ENCODE measurements around the gene HEATR5A.
"Not testable (repeated sequence)": the region's sequence is repeated elsewhere in the genome, so short reads cannot be mapped to it uniquely, and the experiment has no call there.

The HEATR5A gene

DNA sequence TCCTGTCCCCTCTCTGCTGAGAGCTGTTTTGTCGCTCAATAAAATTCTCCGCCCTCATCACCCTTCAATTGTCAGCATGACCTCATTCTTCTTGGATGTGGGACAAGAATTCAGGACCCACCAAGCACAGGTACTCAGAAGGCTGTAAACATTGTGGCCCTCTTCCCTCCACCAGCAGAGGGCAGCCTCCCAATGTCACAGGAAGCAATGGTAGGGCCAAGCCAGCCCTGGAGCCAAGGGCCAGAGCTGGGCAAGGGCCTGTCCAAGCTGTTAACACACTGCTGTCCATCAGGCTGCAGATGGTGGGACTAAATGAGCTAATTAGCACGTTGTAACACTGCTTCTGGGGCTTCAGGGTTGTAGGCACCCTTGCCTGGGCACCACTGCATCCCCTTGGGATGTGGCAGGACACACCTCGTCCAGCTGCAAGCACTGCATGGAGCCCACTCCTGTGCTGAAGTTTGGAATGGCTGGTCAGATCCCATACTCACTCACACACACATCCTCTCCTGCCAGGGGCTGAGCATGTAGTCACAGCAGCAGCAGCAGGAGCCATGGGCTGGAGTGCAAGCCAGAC, 150.1 kb downstream of the HEATR5A start:
- ATAC-seq (no peak), DNase-seq (peak; percentile 7 to 12)
- Mint-ChIP-seq H3K4me3 (no peak overlapping the region), H3K4me1 (peaks cover 7% of the 10 kb centered on the region), H3K27me3 (no peaks in the 10 kb centered on the region), H3K27ac (no peak overlapping the region), H3K9me3 (peaks cover 12% of the 10 kb centered on the region in 2 donors)

DNA sequence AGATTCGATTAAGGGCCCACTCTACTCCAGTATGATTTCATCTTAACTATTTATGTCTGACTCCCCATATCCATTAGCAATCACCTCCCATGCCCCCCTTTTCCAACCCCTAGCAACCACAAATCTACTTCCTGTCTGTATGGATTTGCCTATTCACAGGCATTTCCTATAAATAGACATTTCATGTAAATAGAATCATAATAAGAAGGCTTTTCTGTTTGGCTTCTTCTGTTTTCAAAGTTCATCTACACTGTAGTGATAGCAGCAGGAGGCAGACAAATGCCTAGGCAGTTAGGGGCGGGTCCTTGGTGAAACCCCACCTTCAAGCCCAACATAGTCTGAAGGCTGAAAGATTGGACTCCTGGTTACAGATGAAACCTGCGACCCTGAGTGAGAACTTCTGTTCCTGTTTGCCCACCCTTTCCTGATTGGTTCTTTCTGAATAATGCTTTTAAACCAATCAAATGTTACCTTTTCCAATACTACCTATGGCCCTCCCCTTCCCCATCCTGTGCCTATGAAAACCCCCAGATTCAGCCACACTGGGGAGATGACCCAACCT, 150.6 kb downstream of the HEATR5A start:
- no peak for DNase-seq

DNA sequence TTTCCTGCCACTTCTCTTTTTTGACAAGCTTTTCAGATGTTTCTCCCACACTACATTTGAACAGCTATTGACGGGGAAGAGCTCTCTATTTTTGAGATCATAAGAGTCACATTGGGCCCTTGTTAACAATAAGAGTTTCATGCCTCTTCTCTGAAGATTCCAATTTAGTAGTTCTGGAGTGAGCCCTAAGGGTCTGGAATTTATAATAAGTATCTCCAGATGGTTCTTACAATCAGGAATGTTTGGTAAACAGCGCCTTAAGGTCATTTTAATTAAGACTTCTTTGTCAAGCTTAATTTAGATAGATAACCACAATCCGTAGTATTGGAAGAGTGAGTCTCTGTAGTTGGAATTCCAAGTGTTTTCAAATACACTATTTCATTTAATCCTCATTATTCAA, 152.1 kb downstream of the HEATR5A start:
- ATAC-seq (no peak), DNase-seq (no peak)
- Mint-ChIP-seq H3K27me3 (no peaks in the 10 kb centered on the region), H3K4me1 (no peaks in the 10 kb centered on the region), H3K4me3 (no peak overlapping the region), H3K27ac (no peak overlapping the region), H3K9me3 (peaks cover 8 to 12% of the 10 kb centered on the region in 2 donors)

More for the DNA sequence above, 150.6 kb downstream of the HEATR5A start:
- Mint-ChIP-seq H3K4me1 (peaks cover 7% of the 10 kb centered on the region), H3K4me3 (no peak overlapping the region), H3K27me3 (no peaks in the 10 kb centered on the region), H3K27ac (no peak overlapping the region), H3K9me3 (peaks cover 12% of the 10 kb centered on the region in 2 donors)
- ATAC-seq: no peak

DNA sequence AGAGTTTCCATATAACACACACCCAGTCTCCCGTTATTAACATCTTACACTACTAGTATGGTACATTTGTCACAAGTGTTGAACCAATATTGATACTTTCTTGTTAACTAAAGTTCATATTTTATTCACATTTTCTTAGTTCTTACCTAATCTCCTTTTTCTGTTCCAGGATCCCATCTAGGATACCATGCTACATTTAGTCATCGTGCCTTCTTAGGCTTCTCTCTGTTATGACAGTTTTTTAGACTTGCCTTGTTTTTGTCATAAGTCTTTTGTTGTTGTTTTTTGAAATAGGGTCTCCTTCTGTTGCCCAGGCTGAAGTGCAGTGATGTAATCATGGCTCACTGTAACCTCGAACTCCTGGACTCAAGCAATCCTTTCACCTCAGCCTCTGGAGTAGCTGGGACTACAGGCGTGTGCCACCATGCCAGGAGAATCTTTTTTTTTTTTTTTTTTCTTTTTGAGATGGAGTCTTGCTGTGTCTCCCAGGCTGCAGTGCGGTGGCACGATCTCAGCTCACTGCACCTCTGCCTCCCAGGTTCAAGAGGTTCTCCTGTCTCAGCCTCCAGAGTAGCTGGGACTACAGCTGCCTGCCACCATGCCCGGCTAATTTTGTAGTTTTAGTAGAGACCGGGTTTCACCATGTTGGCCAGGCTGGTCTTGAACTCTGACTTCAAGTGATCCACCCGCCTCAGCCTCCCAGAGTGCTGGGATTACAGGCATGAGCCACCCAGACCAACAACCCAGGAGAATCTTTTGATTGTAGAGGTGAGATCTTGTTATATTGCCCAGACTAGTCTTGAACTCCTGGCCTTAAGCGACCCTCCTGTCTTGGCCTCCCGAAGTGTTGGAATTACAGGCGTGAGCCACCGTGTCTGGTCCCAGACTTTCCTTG, 153.7 kb downstream of the HEATR5A start:
- peaks cover 8 to 12% of the 10 kb centered on the region in 2 donors for H3K9me3 Mint-ChIP-seq
- no peak for DNase-seq
- no peaks in the 10 kb centered on the region for H3K4me1 Mint-ChIP-seq
- no peak for ATAC-seq
- H3K27me3 Mint-ChIP-seq: no peaks in the 10 kb centered on the region
- H3K4me3 Mint-ChIP-seq: no peak overlapping the region
- H3K27ac Mint-ChIP-seq: no peak overlapping the region

DNA sequence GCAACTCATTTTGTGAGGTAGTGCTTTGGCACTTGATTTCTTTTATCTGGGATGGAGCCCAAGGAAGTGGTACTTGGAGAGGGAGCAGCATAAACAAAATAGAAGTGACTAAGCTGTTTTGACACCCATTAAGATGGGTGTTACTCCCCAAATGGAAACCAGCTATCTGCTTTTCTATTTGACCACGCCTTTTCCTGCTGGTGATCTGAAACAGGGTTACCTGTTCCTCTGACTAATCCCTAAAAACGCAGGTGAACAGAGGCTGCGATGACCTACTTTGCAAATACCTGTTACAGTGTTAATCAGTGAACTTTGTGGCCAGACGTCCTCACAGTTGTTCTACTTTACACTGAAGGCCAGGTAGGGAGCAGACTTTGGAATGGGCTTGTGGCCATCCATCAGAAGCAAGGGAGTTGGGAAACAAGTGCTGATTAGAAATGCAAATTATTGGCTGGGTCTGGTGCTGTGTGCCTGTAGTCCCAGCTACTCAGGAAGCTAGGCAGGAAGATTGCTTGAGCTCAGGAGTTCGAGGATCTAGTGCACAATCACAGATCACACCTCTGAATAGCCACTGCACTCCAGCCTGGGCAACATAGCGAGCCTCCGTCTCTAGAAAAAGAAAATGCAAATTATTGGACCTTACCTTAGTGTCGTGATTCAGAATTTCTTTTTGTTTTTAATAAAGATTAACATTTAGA, 154.5 kb downstream of the HEATR5A start:
- H3K4me1 Mint-ChIP-seq: no peaks in the 10 kb centered on the region
- H3K9me3 Mint-ChIP-seq: peaks cover 8 to 12% of the 10 kb centered on the region in 2 donors
- H3K4me3 Mint-ChIP-seq: no peak overlapping the region
- H3K27me3 Mint-ChIP-seq: no peaks in the 10 kb centered on the region
- no peak overlapping the region for H3K27ac Mint-ChIP-seq
- ATAC-seq (no peak), DNase-seq (no peak)

DNA sequence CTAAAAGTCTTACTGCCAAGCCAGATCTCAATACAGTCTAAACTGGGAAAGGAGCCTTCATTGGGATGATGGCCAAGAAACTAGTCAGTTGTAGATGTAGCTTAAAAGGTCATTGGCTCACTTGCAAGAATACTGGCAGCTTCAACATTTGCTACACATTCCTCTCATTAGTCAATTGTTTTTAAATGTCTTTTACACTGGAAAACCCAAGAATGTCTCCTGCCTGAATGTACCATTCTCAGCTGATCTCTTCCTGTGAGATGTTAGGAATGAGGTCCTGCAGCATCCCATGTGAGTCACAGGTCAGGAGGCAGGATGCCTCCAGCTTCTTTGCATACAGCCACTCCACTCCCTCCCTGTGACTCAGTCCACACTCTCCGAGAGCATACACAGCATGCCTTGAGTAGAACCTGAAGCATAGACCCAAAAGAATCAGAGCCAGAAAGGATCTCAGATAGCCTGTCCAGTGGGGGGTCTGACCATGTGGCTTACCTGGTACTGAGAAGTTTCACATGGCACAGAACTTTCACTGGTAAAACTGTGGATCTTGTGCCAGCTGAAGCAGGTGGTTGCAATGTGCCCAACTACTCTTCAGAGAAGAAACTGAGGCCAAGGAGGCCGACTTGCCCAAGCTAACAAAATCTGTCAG, 156.7 kb downstream of the HEATR5A start:
- Mint-ChIP-seq H3K27ac (no peak overlapping the region), H3K9me3 (no peaks in the 10 kb centered on the region), H3K4me1 (no peaks in the 10 kb centered on the region), H3K4me3 (no peak overlapping the region), H3K27me3 (no peaks in the 10 kb centered on the region)
- DNase-seq (no peak), ATAC-seq (no peak)

DNA sequence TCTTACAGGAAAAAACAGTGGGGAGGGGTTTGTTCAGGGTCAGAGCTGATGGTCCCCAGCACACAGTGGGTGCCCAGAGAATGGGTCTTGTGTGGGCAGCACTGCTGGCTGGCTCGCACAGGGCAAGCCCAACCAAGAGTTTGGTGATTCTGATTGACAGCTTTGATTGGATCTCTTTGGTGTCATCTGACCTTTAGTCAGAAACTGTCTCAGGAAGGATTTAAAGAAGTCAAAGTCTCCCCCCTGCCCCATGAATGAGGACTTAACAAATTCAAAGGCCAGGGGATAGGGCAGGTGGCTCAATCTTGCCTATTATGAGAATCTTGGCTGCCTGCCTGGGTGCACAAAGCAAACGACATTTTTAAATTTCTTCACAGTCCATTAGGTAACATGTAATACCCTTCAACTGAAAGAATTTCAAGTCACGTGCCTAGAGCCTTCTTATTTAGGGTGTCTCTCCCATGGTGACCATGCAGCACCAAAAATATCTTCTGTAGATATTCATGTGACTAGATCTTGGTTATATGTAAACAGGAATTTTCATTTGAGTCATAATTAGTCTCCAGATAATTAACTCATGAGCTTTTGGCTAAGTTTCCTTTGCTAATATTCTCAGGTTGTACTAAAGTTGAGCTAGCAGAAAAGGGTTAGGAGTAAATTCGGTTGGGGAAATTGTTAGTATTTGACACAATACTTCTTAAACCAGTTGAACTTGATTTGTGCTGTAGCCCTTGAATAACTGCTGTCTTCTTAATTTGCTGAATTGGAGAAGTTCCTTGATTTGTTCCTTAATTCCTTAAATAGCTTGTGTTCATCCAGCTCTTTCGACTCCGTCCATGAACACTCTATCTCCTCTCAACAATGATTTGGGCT, 158.3 kb downstream of the HEATR5A start:
- H3K4me1 Mint-ChIP-seq: no peaks in the 10 kb centered on the region
- no peak overlapping the region for H3K4me3 Mint-ChIP-seq
- ATAC-seq (no peak), DNase-seq (no peak)
- H3K27ac Mint-ChIP-seq: no peak overlapping the region
- H3K9me3 Mint-ChIP-seq: no peaks in the 10 kb centered on the region
- no peaks in the 10 kb centered on the region for H3K27me3 Mint-ChIP-seq

DNA sequence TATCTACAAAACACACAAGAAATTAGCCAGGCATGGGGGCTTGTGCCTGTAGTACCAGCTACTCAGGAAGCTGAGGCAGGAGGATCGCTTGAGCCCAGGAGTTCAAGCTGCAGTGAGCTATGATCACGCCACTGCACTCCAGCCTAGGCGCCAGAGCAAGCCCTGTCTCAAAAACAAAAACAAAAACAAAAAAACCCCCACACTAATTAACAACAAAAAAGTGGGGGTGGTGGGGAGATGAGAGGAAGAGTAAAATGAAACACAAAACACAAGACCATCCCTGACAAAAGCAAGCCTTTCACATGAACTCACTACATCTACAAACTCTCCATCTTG, 158.9 kb downstream of the HEATR5A start:
- Mint-ChIP-seq H3K4me1 (no peaks in the 10 kb centered on the region), H3K9me3 (no peaks in the 10 kb centered on the region)

DNA sequence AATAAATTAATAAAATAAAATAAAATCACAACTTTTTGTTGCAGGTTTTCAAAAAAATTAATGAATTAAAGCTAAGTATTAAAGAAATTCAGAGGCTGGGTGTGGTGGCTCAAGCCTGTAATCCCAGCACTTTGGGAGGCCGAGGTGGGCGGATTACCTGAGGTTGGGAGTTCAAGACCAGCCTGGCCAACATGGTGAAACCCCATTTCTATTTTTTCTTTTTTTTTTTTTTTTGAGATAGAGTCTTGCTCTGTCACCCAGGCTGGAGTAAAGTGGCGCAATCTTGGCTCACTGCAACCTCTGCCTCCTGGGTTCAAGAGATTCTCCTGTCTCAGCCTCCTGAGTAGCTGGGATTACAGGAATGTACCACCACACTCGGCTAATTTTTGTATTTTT, 161.3 kb downstream of the HEATR5A start:
- H3K4me3 Mint-ChIP-seq, H3K27ac Mint-ChIP-seq, ATAC-seq, H3K4me1 Mint-ChIP-seq, H3K9me3 Mint-ChIP-seq, H3K27me3 Mint-ChIP-seq, DNase-seq: not testable (repeated sequence)

More for the DNA sequence above, 158.9 kb downstream of the HEATR5A start:
- ATAC-seq: no peak
- Mint-ChIP-seq H3K4me3 (no peak overlapping the region), H3K27ac (no peak overlapping the region), H3K27me3 (no peaks in the 10 kb centered on the region)
- DNase-seq: no peak

DNA sequence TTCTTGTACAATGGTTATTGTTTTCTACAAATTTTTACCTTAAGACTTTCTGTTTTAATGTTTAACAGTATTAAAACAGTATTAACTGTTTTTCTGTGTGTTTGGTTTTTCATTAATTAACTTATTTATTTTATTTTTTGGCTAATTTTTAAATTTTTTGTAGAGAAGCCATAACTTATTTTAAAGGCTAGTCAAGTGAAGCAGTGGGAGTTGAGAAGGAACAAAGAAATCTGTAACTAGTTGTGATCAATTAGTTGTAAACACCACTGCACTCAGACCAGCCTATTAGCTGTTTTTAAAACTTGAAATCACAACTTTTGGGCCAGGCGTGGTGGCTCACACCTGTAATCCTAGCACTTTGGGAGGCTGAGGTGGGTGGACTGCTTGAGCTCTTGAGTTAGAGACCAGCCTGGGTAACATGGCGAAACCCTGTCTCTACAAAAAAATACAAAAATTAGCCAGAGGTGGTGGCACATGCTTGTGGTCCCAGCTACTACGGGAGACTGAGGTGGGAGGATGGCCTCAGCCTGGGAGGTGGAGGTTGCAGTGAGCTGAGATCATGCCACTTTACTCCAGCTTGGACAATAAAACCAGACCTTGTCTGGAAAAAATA, 161.8 kb downstream of the HEATR5A start:
- DNase-seq (no peak), ATAC-seq (no peak)
- H3K4me3 Mint-ChIP-seq: no peak overlapping the region
- no peaks in the 10 kb centered on the region for H3K9me3 Mint-ChIP-seq
- no peaks in the 10 kb centered on the region for H3K27me3 Mint-ChIP-seq
- no peaks in the 10 kb centered on the region for H3K4me1 Mint-ChIP-seq
- no peak overlapping the region for H3K27ac Mint-ChIP-seq

DNA sequence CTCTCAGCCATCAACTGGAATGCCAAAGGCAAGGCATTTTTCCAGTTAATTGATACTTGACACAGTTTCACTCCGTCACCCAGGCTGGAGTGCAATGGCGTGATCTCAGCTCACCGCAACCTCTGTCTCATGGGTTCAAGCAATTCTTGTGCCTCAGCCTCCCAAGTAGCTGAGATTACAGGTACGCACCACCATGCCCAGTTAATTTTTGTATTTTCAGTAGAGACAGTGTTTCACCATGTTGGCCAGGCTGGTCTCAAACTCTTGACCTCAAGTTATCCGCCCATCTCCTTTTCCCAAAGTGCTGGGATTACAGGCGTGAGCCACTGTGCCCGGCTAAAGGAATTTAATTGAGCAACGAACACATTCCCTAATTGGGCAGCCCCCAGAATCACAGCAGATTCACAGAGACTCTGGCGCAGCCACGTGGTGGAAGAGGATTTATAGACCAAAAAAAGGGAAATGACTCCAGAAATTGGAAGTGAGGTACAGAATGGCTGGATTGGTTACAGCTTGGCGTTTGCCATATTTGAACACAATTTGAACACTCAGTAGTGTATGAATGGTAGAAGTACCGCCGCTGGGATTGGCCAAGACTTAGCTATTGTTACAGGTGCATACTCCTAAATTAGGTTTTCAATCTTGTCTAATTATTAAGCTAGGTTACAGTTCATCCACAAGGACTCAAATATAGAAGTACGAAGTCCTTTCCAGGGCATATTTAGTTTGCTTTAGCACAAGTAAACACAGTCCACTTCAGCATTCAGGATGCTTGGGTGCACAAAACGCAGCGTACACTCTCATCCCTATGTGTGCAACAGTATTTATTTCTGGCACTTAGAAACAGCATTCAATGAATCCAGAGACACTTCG, 162.6 kb downstream of the HEATR5A start:
- DNase-seq, H3K9me3 Mint-ChIP-seq, H3K27me3 Mint-ChIP-seq, H3K27ac Mint-ChIP-seq, ATAC-seq, H3K4me1 Mint-ChIP-seq, H3K4me3 Mint-ChIP-seq: not testable (repeated sequence)

DNA sequence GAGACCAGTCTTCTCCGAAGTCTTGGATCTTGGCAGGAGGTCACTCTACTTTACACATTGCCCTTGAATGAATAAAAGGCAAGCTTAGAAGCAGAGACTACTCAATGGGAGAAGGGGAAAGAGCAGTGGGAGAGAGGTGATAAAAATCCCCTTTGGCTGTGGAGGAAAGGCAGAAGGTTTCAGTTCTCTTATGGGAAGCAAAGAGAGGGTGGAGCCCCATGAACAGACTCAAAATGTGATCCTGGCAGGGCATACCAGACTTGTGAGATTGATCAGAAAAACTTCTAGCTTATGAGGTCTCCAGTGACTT, 163.2 kb downstream of the HEATR5A start:
- no peaks in the 10 kb centered on the region for H3K4me1 Mint-ChIP-seq
- H3K4me3 Mint-ChIP-seq: no peak overlapping the region
- ATAC-seq: no peak
- DNase-seq: no peak
- H3K9me3 Mint-ChIP-seq: no peaks in the 10 kb centered on the region
- no peak overlapping the region for H3K27ac Mint-ChIP-seq
- no peaks in the 10 kb centered on the region for H3K27me3 Mint-ChIP-seq

DNA sequence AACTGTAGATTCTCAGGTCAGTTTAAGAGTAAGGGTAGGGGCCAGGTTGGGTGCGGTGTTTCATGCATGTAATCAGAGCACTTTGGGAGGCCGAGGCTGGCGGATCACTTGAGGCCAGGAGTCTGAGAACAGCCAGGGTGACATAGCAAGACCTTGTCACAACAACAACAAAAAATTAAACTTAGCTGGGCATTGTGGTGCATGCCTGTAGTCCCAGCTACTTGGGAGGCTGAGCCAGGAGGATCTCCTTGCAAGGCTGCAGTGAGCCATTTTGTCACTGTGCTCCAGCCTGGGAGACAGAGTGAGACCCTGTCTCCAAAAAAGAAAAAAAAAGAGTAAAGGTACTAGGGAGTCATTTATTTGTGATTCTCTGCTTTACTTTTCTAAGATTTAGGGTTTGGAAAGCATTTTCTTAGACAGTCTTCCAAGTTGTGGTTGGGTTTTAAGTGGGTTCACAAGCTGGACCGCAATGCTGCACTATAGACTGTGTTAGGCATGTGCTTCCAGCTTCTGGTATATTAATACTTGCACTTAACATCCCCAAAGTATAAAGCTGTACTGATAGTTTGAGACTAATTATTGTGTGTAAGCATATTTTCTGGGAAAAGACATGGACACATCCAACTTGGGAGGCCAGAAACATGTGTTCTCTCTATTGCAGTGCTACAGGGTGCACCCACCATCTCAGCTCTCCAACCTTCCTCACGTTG, 163.7 kb downstream of the HEATR5A start:
- Mint-ChIP-seq H3K4me1 (no peaks in the 10 kb centered on the region), H3K9me3 (no peaks in the 10 kb centered on the region), H3K27ac (no peak overlapping the region), H3K4me3 (no peak overlapping the region), H3K27me3 (no peaks in the 10 kb centered on the region)
- DNase-seq (no peak), ATAC-seq (no peak)

Data from stimulated activated naive CD8-positive, alpha-beta T cell treated with anti-CD3 and anti-CD28 coated beads, Interleukin-15, amount 100 ng/mL, for 72 hours (primary cell).